GM21360 (cell line): ENCODE results near the gene TTC9B.
"Not testable (repeated sequence)": the region's sequence is repeated elsewhere in the genome, so short reads cannot be mapped to it uniquely, and the experiment has no call there.

ENCODE experiments used
- ATAC-seq: cut with Tn5 transposase; IDR thresholded peaks from one replicate; pipeline ENCODE4 v1.9.1; 2021; ENCODE audit warnings: mild to moderate bottlenecking, moderate library complexity; ENCODE audit not compliant: unreplicated experiment

Gene TTC9B

DNA sequence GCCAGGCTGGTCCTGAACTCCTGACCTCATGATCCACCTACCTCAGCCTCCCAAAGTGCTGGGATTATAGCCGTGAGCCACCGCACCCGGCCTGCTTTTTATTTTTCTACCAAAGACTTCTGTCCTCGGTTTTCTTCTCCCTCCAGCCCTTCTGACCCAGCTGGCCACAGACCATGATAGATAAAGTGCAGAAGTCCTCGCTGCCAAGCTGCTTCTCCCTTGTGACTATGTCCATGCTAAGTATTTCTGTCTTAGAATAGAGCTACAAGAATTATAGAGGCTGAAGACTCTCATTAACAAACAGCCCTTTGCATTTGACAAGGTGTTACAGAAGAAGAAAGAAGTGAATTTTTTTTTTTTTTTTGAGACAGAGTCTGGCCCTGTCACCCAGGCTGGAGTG, 42.4 kb downstream of the TTC9B start:
- ATAC-seq: no peak

GRCh38 chr19:40174092-40174491, 44.1 kb downstream of the TTC9B start:
- no peak for ATAC-seq

DNA sequence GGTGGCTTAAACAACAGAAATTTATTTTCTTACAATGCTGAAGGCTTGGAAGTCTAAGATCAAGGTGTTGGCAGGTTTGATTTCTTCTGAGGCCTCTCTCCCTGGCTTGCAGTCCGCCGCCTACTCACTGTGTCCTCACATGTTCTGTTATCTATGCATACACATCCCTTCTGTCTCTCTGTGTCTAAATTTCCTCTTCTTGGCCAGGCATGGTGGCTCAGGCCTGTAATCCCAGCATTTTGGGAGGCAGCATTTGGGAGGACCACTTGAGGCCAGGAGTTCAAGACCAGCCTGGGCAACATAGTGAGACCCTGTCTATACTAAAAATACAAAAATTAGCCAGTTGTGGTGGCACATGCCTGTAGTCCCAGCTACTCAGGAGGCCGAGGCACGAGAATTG, 46.9 kb downstream of the TTC9B start:
- not testable (repeated sequence) for ATAC-seq

- ATAC-seq: not testable (repeated sequence)
These were observed 47.7 kb downstream of the TTC9B start for GRCh38 chr19:40170303-40170989.

DNA sequence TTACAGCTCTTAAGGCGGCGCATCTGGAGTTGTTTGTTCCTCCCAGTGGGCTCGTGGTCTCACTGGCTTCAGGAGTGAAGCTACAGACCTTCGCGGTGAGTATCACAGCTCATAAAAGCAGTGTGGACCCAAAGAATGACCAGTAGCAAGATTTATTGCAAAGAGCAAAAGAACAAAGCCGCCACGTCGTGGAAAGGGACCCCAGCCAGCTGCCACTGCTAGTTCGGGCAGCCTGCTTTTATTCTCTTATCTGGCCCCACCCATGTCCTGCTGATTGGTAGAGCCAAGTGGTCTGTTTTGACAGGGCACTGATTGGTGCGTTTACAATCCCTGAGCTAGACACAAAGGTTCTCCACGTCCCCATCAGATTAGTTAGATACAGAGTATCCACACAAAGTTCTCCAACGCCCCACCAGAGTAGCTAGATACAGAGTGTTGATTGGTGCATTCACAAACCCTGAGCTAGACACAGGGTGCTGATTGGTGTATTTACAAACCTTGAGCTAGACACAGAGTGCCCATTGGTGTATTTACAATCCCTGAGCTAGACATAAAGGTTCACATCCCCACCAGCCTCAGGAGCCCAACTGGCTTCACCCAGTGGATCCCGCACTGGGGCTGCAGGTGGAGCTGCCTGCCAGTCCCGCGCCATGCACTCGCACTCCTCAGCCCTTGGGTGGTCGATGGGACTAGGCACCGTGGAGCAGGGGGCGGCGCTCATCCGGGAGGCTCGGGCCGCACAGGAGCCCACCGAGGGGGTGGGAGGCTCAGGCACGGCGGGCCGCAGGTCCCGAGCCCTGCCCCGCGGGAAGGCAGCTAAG, 48.5 kb downstream of the TTC9B start:
- ATAC-seq: not testable (repeated sequence)
